ENCODE measurements around the gene DDX42.

DNA sequence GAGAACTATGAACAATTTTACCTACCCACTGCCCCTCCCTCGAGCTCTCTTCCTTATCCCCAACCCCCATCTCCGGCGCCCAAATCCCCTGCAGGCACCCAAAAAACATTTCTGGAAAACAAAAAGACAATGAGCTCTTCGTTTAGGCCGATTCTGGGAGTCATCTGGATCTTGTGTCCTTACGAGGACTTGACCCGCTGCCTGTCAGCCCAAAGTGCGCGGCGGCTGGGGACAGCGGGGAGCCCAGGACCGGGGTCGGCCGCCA lies 32.9 kb upstream of the DDX42 start:
- TF ChIP-seq SP1 (IDR thresholded peaks at IDR 0.05) = no peak
- TF ChIP-seq FOXK2 (IDR thresholded peaks at IDR 0.05) = no peak
- TF ChIP-seq, protein P1, sequence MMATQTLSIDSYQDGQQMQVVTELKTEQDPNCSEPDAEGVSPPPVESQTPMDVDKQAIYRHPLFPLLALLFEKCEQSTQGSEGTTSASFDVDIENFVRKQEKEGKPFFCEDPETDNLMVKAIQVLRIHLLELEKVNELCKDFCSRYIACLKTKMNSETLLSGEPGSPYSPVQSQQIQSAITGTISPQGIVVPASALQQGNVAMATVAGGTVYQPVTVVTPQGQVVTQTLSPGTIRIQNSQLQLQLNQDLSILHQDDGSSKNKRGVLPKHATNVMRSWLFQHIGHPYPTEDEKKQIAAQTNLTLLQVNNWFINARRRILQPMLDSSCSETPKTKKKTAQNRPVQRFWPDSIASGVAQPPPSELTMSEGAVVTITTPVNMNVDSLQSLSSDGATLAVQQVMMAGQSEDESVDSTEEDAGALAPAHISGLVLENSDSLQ (IDR thresholded peaks at IDR 0.05) = no peak
- no peak for TF ChIP-seq CTBP1 (IDR thresholded peaks at IDR 0.05; ENCODE audit: borderline replicate concordance)
- TF ChIP-seq FOXA1 (IDR thresholded peaks at IDR 0.05) = no peak
- TF ChIP-seq FOXM1 (IDR thresholded peaks at IDR 0.05; ENCODE audit: borderline replicate concordance) = no peak
- TF ChIP-seq L3MBTL2 (conservative IDR thresholded peaks at IDR 0.05) = no peak
- TF ChIP-seq HDGF (IDR thresholded peaks at IDR 0.05; ENCODE audit: borderline replicate concordance) = no peak
- TF ChIP-seq LEF1 (IDR thresholded peaks at IDR 0.05; ENCODE audit: borderline replicate concordance) = no peak
- no peak for TF ChIP-seq SUZ12 (IDR thresholded peaks at IDR 0.05)
- no peak for TF ChIP-seq ARNT (IDR thresholded peaks at IDR 0.05)
- no peak for TF ChIP-seq TARDBP (IDR thresholded peaks at IDR 0.05)
- no peak for TF ChIP-seq BHLHE40 (IDR thresholded peaks at IDR 0.05; ENCODE audit: borderline replicate concordance)

All from HEK293T (cell line).